ENCODE measurements around the gene SETMAR.
A peak's percentile ranks its signal among the peaks of the same experiment; 100 is the strongest.

SETMAR gene

DNA sequence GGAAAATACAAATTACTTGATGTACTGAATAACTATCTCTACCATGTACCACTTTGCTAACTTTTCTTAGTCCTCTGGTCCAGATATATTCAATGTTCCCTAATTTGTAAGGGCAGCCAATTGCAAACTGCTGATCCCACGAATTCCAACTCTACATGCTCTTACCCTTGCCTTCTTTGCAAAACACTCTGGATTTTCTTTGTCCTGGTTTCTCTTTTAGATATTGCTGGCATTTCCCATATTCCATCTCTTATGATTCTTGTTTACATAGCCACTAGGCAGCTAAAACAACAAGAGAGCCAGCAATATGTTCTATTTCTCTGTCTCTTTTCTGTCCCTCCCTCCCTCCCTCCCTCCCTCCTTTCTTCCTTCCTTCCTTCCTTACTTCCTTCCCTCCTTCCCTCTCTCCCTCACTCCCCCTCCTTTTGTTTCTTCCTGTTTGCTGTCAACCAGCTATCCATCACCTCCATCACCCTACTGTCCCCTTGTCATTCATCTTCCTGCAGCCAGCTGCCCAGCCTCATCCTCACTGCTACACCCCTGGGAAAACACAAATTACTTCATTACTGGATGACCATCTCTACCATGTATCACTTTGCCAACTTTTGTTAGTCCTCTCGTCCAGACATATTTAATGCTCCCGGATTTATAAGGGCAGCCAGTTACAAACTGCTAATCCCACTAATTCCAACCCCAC lies 33.8 kb downstream of the SETMAR start:
- no peak overlapping the region for H3K4me3 Mint-ChIP-seq
- H3K4me1 Mint-ChIP-seq = peaks cover 10% of the 10 kb centered on the region
- H3K27ac Mint-ChIP-seq = peak overlapping the region in 2 of 3 experiments; percentile 21 to 78
- H3K36me3 Mint-ChIP-seq (ENCODE audit: low read depth) = peaks cover 3% of the 10 kb centered on the region
- H3K9me3 Mint-ChIP-seq = peaks cover 7% of the 10 kb centered on the region
- TF ChIP-seq CTCF (IDR thresholded peaks at IDR 0.05; ENCODE audit: unreplicated experiment in 3 of 3) = no peak
- no peaks in the 10 kb centered on the region for H3K27me3 Mint-ChIP-seq (ENCODE audit: low read depth)

- Mint-ChIP-seq H3K4me3 (no peak overlapping the region), H3K27me3 (ENCODE audit: low read depth) (no peaks in the 10 kb centered on the region), H3K27ac (no peak overlapping the region), H3K4me1 (peaks cover 10% of the 10 kb centered on the region), H3K9me3 (peaks cover 5% of the 10 kb centered on the region), H3K36me3 (ENCODE audit: low read depth) (peaks cover 3% of the 10 kb centered on the region)
- no peak for TF ChIP-seq CTCF (IDR thresholded peaks at IDR 0.05; ENCODE audit: unreplicated experiment in 3 of 3)
Measured at GRCh38 chr3:4338751-4339150, 35.6 kb downstream of the SETMAR start.

- Mint-ChIP-seq H3K4me1 (peaks cover 10% of the 10 kb centered on the region), H3K27ac (peak overlapping the region; percentile 75 to 91 (median 89)), H3K9me3 (peaks cover 12% of the 10 kb centered on the region), H3K36me3 (ENCODE audit: low read depth) (peaks cover 12% of the 10 kb centered on the region), H3K4me3 (no peak overlapping the region), H3K27me3 (ENCODE audit: low read depth) (no peaks in the 10 kb centered on the region)
- no peak for TF ChIP-seq CTCF (IDR thresholded peaks at IDR 0.05; ENCODE audit: unreplicated experiment in 3 of 3)
Measured at GRCh38 chr3:4340077-4340410, 36.9 kb downstream of the SETMAR start.

DNA sequence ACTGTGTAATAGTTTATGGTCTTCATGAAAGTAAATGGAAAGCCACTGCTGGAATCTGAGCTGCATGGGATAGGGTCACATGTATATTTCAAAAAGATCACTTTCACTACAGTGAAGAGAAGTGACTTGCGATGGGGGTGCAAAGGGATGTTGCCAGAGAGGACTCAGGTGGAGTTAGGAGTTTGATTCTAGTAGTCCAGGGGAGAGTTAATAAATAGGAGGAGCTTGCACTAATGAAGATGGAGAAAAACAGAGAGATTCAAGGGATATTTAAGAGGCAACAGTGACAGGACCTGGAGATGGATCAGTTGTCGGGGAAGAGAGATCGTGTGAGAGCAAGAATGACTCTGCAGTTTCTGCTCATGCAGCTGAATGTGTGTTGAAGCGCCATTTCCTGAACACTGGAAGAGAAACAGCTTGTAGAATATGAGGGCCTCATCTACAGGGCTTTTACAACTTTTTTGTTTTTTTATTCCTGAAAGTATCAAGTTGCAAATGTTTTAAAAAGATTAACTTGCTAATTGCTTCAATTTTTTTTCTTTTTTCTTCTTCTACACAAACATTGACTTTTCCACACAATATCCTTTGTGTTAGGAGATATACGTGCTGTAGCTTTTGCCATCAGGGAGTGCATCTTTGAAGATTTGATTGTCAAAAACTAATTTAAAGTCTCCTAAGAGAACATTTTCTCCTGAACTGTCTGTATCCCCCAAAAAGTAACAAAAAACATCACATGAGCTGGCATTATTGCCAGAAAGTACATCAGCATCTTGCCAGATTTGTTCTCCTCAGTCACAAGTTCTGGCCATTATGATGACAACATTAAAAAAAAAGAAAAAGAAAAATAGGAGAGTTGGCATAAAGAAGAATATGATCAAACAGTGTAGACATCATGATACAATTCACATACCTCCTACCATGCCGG lies 37.5 kb downstream of the SETMAR start:
- TF ChIP-seq CTCF (IDR thresholded peaks at IDR 0.05; ENCODE audit: unreplicated experiment in 3 of 3) = no peak
- peak overlapping the region; percentile 75 to 91 (median 89) for H3K27ac Mint-ChIP-seq
- H3K9me3 Mint-ChIP-seq = peaks cover 17% of the 10 kb centered on the region

DNA sequence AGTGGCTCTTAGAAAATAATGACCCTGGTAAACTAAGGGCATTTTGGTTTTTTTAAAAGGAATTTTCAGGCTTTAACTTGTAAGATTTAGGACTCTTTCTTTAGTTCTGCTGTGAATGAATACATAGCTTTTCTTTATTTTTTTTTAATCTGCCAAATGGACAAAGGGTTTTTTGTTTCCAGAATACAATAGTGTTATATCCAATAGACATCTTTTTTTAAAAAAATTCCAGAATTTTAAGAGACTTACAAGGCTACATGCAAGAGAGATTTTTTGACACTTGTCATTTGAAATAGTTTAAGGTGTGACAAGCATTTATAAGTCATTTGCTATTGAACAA lies 38.1 kb downstream of the SETMAR start:
- peaks cover 10% of the 10 kb centered on the region for H3K4me1 Mint-ChIP-seq
- H3K9me3 Mint-ChIP-seq = peaks cover 23% of the 10 kb centered on the region
- peak overlapping the region; percentile 75 to 91 (median 89) for H3K27ac Mint-ChIP-seq
- no peak overlapping the region for H3K4me3 Mint-ChIP-seq
- H3K27me3 Mint-ChIP-seq (ENCODE audit: low read depth) = no peaks in the 10 kb centered on the region
- TF ChIP-seq CTCF (IDR thresholded peaks at IDR 0.05; ENCODE audit: unreplicated experiment in 3 of 3) = no peak
- peaks cover 21% of the 10 kb centered on the region for H3K36me3 Mint-ChIP-seq (ENCODE audit: low read depth)

More for the DNA sequence above, 37.5 kb downstream of the SETMAR start:
- Mint-ChIP-seq H3K4me3 (peak overlapping the region in 1 of 3 experiments; percentile 21), H3K27me3 (ENCODE audit: low read depth) (no peaks in the 10 kb centered on the region), H3K36me3 (ENCODE audit: low read depth) (peaks cover 16% of the 10 kb centered on the region), H3K4me1 (peaks cover 10% of the 10 kb centered on the region)

Measured in nephron (organoid).